ENCODE results near the gene DYNC1I1. TPM values are rescaled to one million over a fixed set of nuclear protein-coding genes. Genes with fewer than 3 reads are reported as not detected.

DYNC1I1 gene
- total RNA-seq, 4 donors from 2014 or later: 1.9 to 6.7 (median 5.8) TPM

DNA sequence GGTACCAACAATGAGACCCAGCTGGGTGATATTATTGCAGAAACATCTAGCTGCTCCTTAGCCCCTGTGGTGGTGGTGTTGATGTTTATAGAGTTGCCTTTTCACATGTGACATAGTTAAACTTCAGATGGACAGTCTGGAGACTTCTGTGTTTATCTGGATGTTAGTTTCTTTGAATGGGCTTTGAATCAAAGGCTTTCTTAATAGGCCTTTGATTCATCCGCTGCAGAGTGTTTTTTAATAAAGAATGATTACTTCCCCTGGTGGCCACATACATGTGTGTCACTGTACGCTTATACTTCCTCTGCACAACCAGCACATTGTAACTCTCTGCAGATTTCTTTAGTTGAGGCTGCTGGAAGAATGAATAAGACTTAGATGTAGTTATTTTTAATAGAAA, 221.0 kb downstream of the DYNC1I1 start:
- TF ChIP-seq EP300 (IDR thresholded peaks at IDR 0.05) (no peak), POLR2A (IDR thresholded peaks at IDR 0.05) (no peak), POLR2AphosphoS5 (IDR thresholded peaks at IDR 0.05) (no peak), CTCF (IDR thresholded peaks at IDR 0.05) (no peak)
- Histone ChIP-seq H3K9me3 (no peaks in the 10 kb centered on the region), H3K27me3 (no peaks in the 10 kb centered on the region), H3K4me3 (no peak overlapping the region), H3K4me1 (no peaks in the 10 kb centered on the region), H3K36me3 (no peaks in the 10 kb centered on the region), H3K27ac (no peak overlapping the region)
- 76% methylated on average over 2 of the region's 2 CpGs for WGBS
- DNase-seq (ENCODE audit: low spot score in 2 of 2): no peak

DNA sequence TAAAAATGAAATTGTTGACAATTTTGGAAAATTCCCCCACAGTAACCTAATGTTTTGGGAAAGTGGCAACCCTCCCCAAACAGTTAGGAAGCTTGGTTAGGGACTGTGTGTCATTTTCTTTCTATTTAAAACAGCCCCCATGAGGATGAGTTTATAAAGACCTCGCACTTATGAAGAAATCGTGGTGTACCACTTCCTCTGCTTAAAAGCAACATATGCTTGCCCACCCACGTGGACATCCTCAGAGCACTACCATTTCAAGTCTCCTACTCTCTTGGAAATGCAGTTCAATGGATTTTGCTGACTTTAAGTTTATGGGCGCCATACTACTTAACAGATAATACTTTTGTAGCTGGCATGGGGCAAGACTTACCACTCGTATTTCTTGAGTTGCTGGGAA, 223.8 kb downstream of the DYNC1I1 start:
- no peaks in the 10 kb centered on the region for H3K9me3 ChIP-seq

GRCh38 chr7:95996886-95997285, 224.5 kb downstream of the DYNC1I1 start:
- Histone ChIP-seq H3K4me3 (no peak overlapping the region), H3K27ac (no peak overlapping the region), H3K36me3 (no peaks in the 10 kb centered on the region), H3K27me3 (no peaks in the 10 kb centered on the region), H3K4me1 (no peaks in the 10 kb centered on the region), H3K9me3 (no peaks in the 10 kb centered on the region)
- no peak for DNase-seq (ENCODE audit: low spot score in 2 of 2)
- WGBS: 59% methylated on average over 1 of the region's 1 CpG
- TF ChIP-seq POLR2AphosphoS5 (IDR thresholded peaks at IDR 0.05) (no peak), CTCF (IDR thresholded peaks at IDR 0.05) (no peak), POLR2A (IDR thresholded peaks at IDR 0.05) (no peak), EP300 (IDR thresholded peaks at IDR 0.05) (no peak)

More for the DNA sequence above, 223.8 kb downstream of the DYNC1I1 start:
- WGBS: 65% methylated on average over 5 of the region's 5 CpGs
- DNase-seq (ENCODE audit: low spot score in 2 of 2): no peak
- Histone ChIP-seq H3K27me3 (no peaks in the 10 kb centered on the region), H3K27ac (no peak overlapping the region), H3K4me1 (no peaks in the 10 kb centered on the region), H3K4me3 (no peak overlapping the region), H3K36me3 (no peaks in the 10 kb centered on the region)
- TF ChIP-seq POLR2AphosphoS5 (IDR thresholded peaks at IDR 0.05): no peak
- TF ChIP-seq EP300 (IDR thresholded peaks at IDR 0.05): no peak
- TF ChIP-seq POLR2A (IDR thresholded peaks at IDR 0.05): no peak
- TF ChIP-seq CTCF (IDR thresholded peaks at IDR 0.05): no peak

- Histone ChIP-seq H3K27ac (no peak overlapping the region), H3K4me3 (no peak overlapping the region), H3K4me1 (no peaks in the 10 kb centered on the region), H3K36me3 (no peaks in the 10 kb centered on the region), H3K9me3 (no peaks in the 10 kb centered on the region), H3K27me3 (no peaks in the 10 kb centered on the region)
- DNase-seq (ENCODE audit: low spot score in 2 of 2): no peak
- TF ChIP-seq EP300 (IDR thresholded peaks at IDR 0.05) (no peak), POLR2AphosphoS5 (IDR thresholded peaks at IDR 0.05) (no peak), CTCF (IDR thresholded peaks at IDR 0.05) (no peak), POLR2A (IDR thresholded peaks at IDR 0.05) (no peak)
- WGBS: 56% methylated on average over 1 of the region's 1 CpG
These were observed 225.3 kb downstream of the DYNC1I1 start for GRCh38 chr7:95997632-95998031.

DNA sequence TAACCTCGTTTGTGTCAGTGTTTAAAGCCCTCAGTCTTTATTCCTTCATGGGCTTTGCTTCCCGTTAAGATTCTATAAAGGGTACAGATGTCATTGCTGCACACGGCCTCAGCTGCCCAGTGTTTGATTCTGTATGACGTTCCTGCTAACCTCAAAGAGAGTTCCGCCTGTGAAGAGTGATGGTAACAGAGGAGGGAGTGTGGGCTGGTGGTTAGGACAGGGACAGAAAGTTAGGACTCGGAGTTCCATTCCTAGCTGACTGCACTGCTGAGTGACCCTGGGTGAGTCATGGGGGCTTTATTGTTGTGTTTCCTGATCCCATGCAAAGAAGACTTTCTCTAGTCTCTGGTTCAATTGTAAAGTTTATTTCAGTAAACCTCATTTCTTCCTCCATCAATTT, 227.1 kb downstream of the DYNC1I1 start:
- 82% methylated on average over 6 of the region's 6 CpGs for WGBS
- Histone ChIP-seq H3K4me3 (no peak overlapping the region), H3K36me3 (no peaks in the 10 kb centered on the region), H3K4me1 (no peaks in the 10 kb centered on the region), H3K9me3 (no peaks in the 10 kb centered on the region), H3K27me3 (no peaks in the 10 kb centered on the region), H3K27ac (no peak overlapping the region)
- TF ChIP-seq POLR2AphosphoS5 (IDR thresholded peaks at IDR 0.05) (no peak), EP300 (IDR thresholded peaks at IDR 0.05) (no peak), POLR2A (IDR thresholded peaks at IDR 0.05) (no peak), CTCF (IDR thresholded peaks at IDR 0.05) (no peak)
- no peak for DNase-seq (ENCODE audit: low spot score in 2 of 2)

Measured in suprapubic skin (tissue), 4 donors.